Stimulated activated CD4-positive, alpha-beta T cell treated with anti-CD3 and anti-CD28 coated beads, Interleukin-4, amount 100 ng/mL, for 48 hours (primary cell): ENCODE data around the gene FOXP4.

Experiments used
- DNase-seq, 2 donors: peaks; one replicate each; pipeline ENCODE4 v3.0.0-alpha.2; 2020; ENCODE audit warnings: low read depth in 2 of 2

FOXP4 gene

GRCh38 chr6:41644297-41644879 lies 98.2 kb downstream of the FOXP4 start:
- DNase-seq, result no peak

- no peak for DNase-seq
Observed at GRCh38 chr6:41645007-41645618, 98.9 kb downstream of the FOXP4 start.

- DNase-seq, result no peak
Observed at GRCh38 chr6:41646026-41646795, 100.0 kb downstream of the FOXP4 start.

GRCh38 chr6:41647061-41647511 lies 100.9 kb downstream of the FOXP4 start:
- DNase-seq, result no peak

GRCh38 chr6:41648070-41648585 lies 101.9 kb downstream of the FOXP4 start:
- DNase-seq, result no peak

GRCh38 chr6:41648921-41649320 lies 102.7 kb downstream of the FOXP4 start:
- DNase-seq, result no peak

GRCh38 chr6:41649596-41649995 lies 103.4 kb downstream of the FOXP4 start:
- no peak for DNase-seq

GRCh38 chr6:41650120-41650519 lies 103.9 kb downstream of the FOXP4 start:
- DNase-seq, result no peak

GRCh38 chr6:41651246-41651961 lies 105.2 kb downstream of the FOXP4 start:
- no peak for DNase-seq
